ENCODE measurements around the gene RSRP1. TPM values are rescaled to one million over a fixed set of nuclear protein-coding genes. Genes with fewer than 3 reads are reported as not detected.

Gene RSRP1
- total RNA-seq, 1 experiment from 2014 or later, result 82.9 TPM

- POLR2A ChIA-PET, result no interaction called here
- no peak overlapping the region for H3K4me2 ChIP-seq (ENCODE audit: low read length)
- intact Hi-C loops (cut with micrococcal nuclease), result loop anchor here (5.0 kb wide), 1 partner anchor 91 kb away; no protein-coding TSS in a partner anchor
- no peak overlapping the region for H3K27ac ChIP-seq (ENCODE audit: low read depth, low read length)
- no TSS peak for BruUV-seq (replicated peaks)
- ATAC-seq (no peak), DNase-seq (ENCODE audit: low read depth, low spot score) (no peak)
- RAD21 ChIA-PET (ENCODE audit: low non-redundant PET in 1 of 2, low total read pairs in 2 of 2, uncharacterized antibody in 2 of 2, unreplicated experiment in 2 of 2), result no interaction called here
- no peak overlapping the region for H3K4me3 ChIP-seq (replicated peaks in 1 of 2; ENCODE audit: low read depth in 1 of 2, low read length in 2 of 2)
- no peaks in the 10 kb centered on the region for H3K79me2 ChIP-seq (ENCODE audit: insufficient read depth, low read length)
- H3K27me3 ChIP-seq (ENCODE audit: insufficient read depth, low read length), result 0 out of 2 replicates have a peak, but pooled peaks cover 3% of the 10 kb centered on the region
- no peak for TF ChIP-seq JUND (IDR thresholded peaks at IDR 0.05)
- no peak for TF ChIP-seq EZH2 (IDR thresholded peaks at IDR 0.05)
- no peak for TF ChIP-seq REST (IDR thresholded peaks at IDR 0.05; ENCODE audit: low read depth)
- no peak for TF ChIP-seq CBX3 (IDR thresholded peaks at IDR 0.05; ENCODE audit: low read depth)
- TF ChIP-seq ZFX (IDR thresholded peaks at IDR 0.05), result no peak
- TF ChIP-seq POLR2A (IDR thresholded peaks at IDR 0.05; ENCODE audit: borderline replicate concordance, extremely low read depth, insufficient read depth, insufficient read length), result no peak
- TF ChIP-seq ELF1 (IDR thresholded peaks at IDR 0.05; ENCODE audit: borderline replicate concordance, low read depth), result no peak
- no peak for TF ChIP-seq MAX (IDR thresholded peaks at IDR 0.05)
- no peak for TF ChIP-seq RAD21 (IDR thresholded peaks at IDR 0.05; ENCODE audit: low read depth)
- TF ChIP-seq TCF7L2 (IDR thresholded peaks at IDR 0.05; ENCODE audit: borderline replicate concordance, extremely low read depth, insufficient read depth, insufficient read length), result no peak
- no peak for TF ChIP-seq ZBTB33 (IDR thresholded peaks at IDR 0.05; ENCODE audit: extremely low read depth, insufficient replicate concordance, low read length)
- no peak for TF ChIP-seq FOSL1 (IDR thresholded peaks at IDR 0.05; ENCODE audit: low read depth)
- no peak for TF ChIP-seq CTCF (IDR thresholded peaks at IDR 0.05 in 2 of 3, conservative IDR thresholded peaks at IDR 0.05 in 1 of 3; ENCODE audit: borderline replicate concordance in 1 of 3, insufficient read depth in 1 of 3, low read depth in 2 of 3, low read length in 2 of 3)
- TF ChIP-seq SIN3A (IDR thresholded peaks at IDR 0.05; ENCODE audit: low read depth), result no peak
- TF ChIP-seq EGR1 (IDR thresholded peaks at IDR 0.05; ENCODE audit: low read depth), result no peak
- no peak for TF ChIP-seq POLR2AphosphoS5 (IDR thresholded peaks at IDR 0.05; ENCODE audit: low read depth, low read length)
- CTCF ChIA-PET, result no interaction called here
- no peaks in the 10 kb centered on the region for H3K36me3 ChIP-seq (ENCODE audit: control insufficient read depth in 1 of 2, insufficient read depth in 2 of 2, low read length in 2 of 2)
- no peaks in the 10 kb centered on the region for H3K9me2 ChIP-seq (ENCODE audit: insufficient read depth)
- H3K9me3 ChIP-seq (ENCODE audit: control insufficient read depth in 1 of 2, insufficient read depth in 1 of 2, low read depth in 1 of 2, low read length in 2 of 2), result no peaks in the 10 kb centered on the region
- H3K9ac ChIP-seq (ENCODE audit: low read length), result no peak overlapping the region
- no peaks in the 10 kb centered on the region for H4K20me1 ChIP-seq (ENCODE audit: insufficient read depth)
- H2AFZ ChIP-seq (ENCODE audit: low read depth, low read length, poor library complexity, severe bottlenecking), result no peak overlapping the region
- H3K4me1 ChIP-seq (ENCODE audit: control insufficient read depth in 1 of 2, insufficient read depth in 2 of 2, low read length in 2 of 2), result no peaks in the 10 kb centered on the region
Measured at GRCh38 chr1:25208092-25208491, 39.2 kb downstream of the RSRP1 start.
